IPS-18c (cell line): Measurements from ENCODE around the gene PRMT7.
"Not testable (repeated sequence)": the region's sequence is repeated elsewhere in the genome, so short reads cannot be mapped to it uniquely, and the experiment has no call there.

Experiments
- H3K4me3 ChIP-seq: 2 replicates; pipeline ENCODE4 v1.7.0; 2013; ENCODE audit warnings: low read depth, mild to moderate bottlenecking, low read length, moderate library complexity; ENCODE audit not compliant: insufficient read depth
- H3K9me3 ChIP-seq: one replicate; pipeline ENCODE4 v1.6.1; 2013; ENCODE audit warnings: mild to moderate bottlenecking, low read length, moderate library complexity; ENCODE audit not compliant: control insufficient read depth, insufficient read depth

PRMT7 gene

DNA sequence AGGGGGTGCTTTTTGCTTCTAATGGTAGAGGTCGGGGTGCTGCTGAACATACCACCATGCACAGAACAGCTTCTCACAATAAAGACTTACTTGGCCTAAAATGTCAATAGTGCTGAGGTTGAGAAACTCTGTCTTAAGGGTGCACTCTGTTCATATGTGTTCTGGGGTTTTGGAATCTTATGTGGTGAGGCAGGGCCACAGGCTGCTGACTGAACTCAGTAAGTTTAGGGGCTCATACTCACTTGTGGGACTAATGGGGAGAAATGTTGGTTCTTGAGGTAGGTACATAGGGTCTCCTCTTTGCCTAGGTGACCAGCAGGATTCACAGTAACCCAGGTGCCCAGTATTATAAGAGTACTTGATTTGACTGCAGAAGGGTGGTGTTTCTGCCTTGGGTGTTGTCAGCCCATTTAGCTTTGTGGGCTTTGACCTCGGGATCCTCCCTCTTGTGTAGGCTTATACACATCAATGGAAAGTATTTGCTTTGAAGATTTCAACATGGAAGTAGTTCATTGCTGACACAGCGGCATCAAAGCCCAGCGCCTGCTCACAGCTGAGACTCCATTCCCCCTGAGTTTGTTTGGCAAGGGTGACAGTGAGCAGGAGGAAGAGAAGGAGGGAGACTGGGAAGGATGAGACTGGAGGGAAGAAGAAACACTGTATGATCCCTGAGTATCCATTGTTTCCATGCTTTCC lies 29.3 kb upstream of the PRMT7 start:
- no peaks in the 10 kb centered on the region for H3K9me3 ChIP-seq
- H3K4me3 ChIP-seq = no peak overlapping the region

DNA sequence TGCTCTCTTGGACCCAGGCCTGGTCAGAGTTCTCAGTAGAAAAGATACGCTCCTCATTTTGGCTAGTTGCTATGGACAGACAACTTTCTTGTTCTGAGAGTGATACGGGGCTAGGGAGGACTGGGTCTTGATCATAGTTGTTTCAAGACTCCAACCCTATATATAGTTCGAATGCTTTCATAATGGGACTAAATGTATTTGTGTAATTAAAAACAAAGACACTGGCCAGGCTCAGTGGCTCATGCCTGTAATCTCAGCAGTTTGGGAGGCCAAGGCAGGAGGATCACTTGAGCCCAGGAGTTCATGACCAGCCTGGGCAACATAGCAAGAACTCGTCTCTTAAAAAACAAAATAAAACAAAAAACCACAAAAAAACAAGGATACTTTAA lies 28.8 kb upstream of the PRMT7 start:
- Histone ChIP-seq H3K4me3 (no peak overlapping the region), H3K9me3 (no peaks in the 10 kb centered on the region)

- H3K9me3 ChIP-seq = no peaks in the 10 kb centered on the region
- H3K4me3 ChIP-seq = no peak overlapping the region
Observed at GRCh38 chr16:68283346-68283745, 27.5 kb upstream of the PRMT7 start.

DNA sequence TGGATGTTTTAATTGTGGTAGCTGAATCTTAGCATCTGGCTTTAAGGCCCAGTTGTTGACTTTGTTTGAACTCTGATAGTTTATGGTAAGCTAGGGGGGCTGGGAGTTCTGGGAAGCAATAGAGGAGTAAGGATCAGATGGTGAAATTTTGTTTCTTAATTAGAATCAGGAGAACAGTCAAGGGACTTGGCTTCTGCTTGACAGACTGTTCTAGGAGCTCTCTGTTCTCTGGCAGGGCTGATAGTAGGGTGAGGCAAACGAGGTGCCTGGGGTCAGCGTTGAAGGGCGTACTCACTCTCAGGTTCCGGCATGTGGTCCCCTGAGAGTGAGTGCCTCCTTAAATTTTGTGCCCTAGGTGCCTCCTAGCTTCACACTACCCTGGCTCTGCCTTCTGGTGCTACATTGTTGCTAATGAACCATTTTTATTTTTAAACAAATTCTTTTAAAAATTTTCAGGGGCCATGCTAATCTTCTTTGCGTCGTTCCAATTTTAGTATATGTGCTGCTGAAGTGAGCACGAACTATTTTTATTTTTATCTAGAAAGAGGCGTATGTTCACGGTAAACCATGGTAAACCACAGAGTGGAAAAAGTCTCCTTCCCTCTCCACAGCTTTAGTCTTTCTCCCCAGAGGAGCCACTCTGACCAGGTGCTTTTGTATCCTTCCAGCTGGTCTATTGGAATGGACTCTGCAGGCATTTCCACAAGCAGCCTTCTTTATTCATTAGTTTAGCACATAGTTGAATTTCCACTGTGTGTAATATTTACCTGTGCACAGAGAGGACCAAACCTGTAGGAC lies 26.8 kb upstream of the PRMT7 start:
- Histone ChIP-seq H3K9me3 (no peaks in the 10 kb centered on the region), H3K4me3 (no peak overlapping the region)

GRCh38 chr16:68284847-68285246 lies 26.0 kb upstream of the PRMT7 start:
- Histone ChIP-seq H3K4me3 (no peak overlapping the region), H3K9me3 (no peaks in the 10 kb centered on the region)

DNA sequence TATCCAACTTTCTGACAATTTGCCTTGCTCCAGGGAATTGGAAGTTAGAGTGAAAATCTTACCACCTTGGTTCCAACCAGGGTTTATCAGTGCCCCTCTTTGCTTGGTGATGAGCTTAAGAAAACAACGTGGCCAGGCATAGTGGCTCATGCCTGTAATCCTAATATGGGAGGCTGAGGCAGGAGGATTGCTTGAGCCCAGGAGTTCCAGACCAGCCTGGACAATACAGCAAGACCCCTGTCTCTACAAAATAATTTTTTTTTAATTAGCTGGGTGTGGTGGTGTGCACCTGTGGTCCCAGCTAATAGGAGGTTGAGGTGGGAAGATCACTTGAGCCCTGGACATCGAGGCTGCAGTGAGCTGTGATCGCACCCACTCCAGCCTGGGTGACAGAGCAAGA lies 25.1 kb upstream of the PRMT7 start:
- Histone ChIP-seq H3K4me3 (no peak overlapping the region), H3K9me3 (no peaks in the 10 kb centered on the region)

DNA sequence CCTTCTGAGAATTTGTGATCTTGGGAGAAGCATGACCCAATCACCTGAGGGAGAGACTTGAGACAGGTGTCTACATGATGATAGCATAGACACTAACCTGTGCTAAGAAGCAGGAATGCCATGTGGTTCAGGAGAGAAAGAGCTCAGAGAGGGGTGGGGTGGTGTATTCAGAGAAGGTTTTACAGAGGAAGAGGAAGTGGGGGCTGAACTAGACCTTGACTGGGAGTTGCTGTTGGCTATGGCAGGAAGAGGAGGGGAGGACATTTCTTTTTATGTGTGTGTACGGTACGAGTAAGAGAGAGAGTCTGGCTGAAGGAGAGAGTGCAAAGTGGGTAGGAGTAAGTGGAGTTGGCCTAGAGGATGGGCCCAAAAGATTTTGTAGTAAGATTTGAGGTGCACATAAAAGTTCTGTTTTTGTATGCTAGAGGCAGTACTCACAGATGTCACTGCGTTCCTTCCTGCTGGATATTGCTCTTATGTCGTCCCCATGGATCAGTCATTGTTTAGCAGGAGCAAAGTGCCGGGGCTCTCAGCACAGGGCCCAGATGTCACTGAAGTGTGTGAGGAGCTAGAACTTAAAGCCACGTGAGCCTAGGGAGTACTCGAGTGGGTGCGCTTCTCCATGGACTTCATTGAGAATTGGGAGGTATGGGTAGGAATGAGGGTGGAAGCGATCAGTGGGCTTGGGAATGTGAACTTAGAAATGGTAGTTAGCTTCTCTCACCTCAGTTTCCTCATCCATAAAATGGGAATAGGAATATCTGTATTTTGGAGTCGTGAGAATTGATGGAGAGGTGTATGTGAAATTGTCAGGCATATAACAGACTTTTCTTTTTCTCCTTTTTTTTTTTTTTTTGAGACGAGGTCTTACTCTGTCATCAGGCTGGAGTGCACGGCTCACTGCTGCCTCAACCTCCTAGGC lies 24.4 kb upstream of the PRMT7 start:
- Histone ChIP-seq H3K4me3 (no peak overlapping the region), H3K9me3 (no peaks in the 10 kb centered on the region)

- no peak overlapping the region for H3K4me3 ChIP-seq
- H3K9me3 ChIP-seq = no peaks in the 10 kb centered on the region
Observed at GRCh38 chr16:68287276-68288251, 23.3 kb upstream of the PRMT7 start.

- Histone ChIP-seq H3K9me3 (no peaks in the 10 kb centered on the region), H3K4me3 (no peak overlapping the region)
Observed at GRCh38 chr16:68288252-68288650, 22.6 kb upstream of the PRMT7 start.

DNA sequence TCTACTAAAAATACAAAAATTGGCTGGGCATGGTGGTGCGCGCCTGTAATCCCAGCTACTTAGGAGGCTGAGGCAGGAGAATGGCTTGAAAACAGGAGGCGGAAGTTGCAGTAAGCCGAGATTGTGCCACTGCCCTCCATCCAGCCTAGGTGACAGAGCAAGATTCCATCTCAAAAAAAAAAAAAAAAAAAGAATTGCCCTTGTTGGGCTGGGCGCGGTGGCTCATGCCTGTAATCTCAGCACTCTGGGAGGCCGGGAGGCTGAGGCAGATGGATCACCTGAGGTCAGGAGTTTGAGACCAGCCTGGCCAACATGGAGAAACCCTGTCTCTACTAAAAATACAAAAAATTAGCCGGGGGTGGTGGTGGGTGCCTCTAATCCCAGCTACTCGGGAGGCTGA lies 22.0 kb upstream of the PRMT7 start:
- H3K4me3 ChIP-seq = not testable (repeated sequence)

DNA sequence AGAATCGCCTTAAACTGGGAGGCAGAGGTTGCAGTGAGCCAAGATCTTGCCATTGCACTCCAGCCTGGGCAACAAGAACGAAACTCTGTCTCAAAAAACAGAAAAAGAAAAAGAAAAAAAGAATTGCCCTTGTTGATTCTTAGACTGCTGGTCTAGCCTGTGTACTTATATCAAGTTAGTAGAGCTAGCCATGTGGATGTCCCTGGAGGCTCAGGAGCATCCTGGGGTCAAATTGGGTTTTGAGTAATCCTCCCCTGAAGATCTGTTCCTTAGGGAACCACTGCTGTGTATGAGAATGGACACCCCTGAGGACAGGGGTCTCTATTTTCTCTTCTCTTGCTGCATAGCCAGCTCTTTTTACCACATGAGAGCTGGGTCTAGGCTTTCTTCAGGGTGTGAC lies 21.6 kb upstream of the PRMT7 start:
- no peak overlapping the region for H3K4me3 ChIP-seq
- no peaks in the 10 kb centered on the region for H3K9me3 ChIP-seq

More for the DNA sequence above, 22.0 kb upstream of the PRMT7 start:
- H3K9me3 ChIP-seq = not testable (repeated sequence)

DNA sequence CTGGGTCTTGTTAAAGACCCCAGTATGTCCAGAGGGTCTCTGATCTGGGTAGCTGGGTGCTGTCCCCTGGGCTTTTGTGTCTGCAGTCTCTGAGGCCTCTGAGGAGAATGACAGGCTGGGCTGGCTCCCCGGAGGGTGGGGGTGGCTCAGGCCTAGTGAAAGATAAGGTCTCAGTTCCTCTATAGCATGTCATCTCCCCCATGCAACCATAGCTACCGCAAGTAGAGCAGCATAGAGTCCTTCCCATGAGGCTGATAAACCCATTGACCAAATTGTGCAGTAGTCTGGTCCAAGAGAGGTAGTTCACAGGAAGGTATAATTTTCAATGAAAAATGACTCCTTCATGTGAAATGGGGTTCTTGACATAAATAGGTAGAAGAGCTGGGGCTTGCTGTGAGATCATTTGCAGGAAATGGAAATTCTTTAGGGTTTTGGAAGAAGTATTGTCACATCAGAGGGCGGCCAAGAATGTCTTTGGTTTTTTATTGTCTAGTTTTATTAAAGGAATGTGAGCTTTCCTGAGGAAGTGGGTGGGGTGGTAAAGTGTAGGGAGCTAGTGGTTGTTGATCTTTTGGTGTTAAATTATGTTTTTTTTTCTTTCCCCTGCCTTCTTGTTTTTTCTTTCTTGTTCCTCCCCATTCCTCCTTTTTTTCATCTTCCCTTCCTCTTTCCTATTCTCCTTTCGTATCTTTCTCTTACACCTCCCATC lies 21.0 kb upstream of the PRMT7 start:
- Histone ChIP-seq H3K9me3 (no peaks in the 10 kb centered on the region), H3K4me3 (no peak overlapping the region)

DNA sequence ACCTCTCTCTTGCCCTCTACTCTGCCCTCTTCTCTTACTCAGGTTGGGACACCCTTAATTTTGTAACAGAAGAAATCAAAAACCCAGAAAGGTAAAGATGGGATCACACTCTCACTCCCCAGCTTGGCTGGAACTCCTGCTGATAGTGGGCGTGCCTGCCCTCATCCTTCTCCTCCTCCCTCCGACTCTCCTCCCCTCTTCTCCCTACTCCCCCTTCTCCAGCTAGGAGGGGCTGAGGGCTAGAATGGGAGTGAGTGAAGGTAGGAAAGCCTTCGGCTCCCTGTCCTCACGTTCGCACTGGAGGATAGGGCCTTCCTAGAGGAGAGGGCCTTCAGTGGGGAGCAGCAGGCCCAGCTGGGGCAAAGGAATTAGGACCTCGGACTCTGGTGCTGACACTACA lies 20.4 kb upstream of the PRMT7 start:
- Histone ChIP-seq H3K4me3 (no peak overlapping the region), H3K9me3 (no peaks in the 10 kb centered on the region)

- Histone ChIP-seq H3K9me3 (no peaks in the 10 kb centered on the region), H3K4me3 (no peak overlapping the region)
Observed at GRCh38 chr16:68291227-68291626, 19.6 kb upstream of the PRMT7 start.

DNA sequence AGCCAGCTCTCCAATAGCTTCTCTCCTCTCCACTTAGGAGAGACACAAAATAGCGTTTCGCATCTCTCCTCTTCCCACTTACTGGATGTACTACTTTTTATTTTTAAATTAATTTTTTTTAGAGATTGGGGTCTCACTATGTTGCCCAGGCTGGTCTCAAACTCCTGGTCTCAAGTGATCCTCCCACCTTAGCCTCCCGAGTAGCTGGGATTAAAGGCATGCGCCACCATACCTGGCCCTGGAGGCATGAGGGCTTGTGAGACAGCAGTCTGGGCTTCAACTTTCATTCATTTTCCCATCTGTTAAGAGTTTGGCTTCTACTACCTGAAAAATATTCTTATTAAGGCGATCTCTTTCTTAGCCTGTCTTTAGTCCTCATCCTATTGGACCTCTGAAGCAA lies 18.4 kb upstream of the PRMT7 start:
- no peaks in the 10 kb centered on the region for H3K9me3 ChIP-seq
- H3K4me3 ChIP-seq = no peak overlapping the region

- H3K4me3 ChIP-seq = no peak overlapping the region
- peaks cover 4% of the 10 kb centered on the region for H3K9me3 ChIP-seq
Observed at GRCh38 chr16:68296291-68296690, 14.5 kb upstream of the PRMT7 start.
